Panc1 (cell line): ENCODE measurements around the gene SOX9. TPM values are rescaled to one million over a fixed set of nuclear protein-coding genes. Genes with fewer than 3 reads are reported as not detected.
A peak's percentile ranks its signal among the peaks of the same experiment; 100 is the strongest.

Source experiments
- ATAC-seq: fragments of 200-7000 bp; cut with Tn5 transposase; 2 replicates; pipeline ENCODE4 v1.9.1; 2020; ENCODE audit warnings: mild to moderate bottlenecking, moderate library complexity
- BruUV-seq: library from RNA; stranded (reverse); fragments of 400-500 nt; replicated peaks from 2 replicates; lab custom pipeline; 2021; lab: Mats Ljungman, UMichigan
- CTCF ChIA-PET: fragments of 300-600 bp; sonication (Branson Sonifier 250); formaldehyde crosslinking; loops from one replicate; lab custom pipeline; 2022; ENCODE audit warnings: antibody characterized with exemption; lab: Charles Lee
- POLR2A ChIA-PET: fragments of 300-600 bp; sonication (Branson Sonifier 250); formaldehyde crosslinking; loops from one replicate; lab custom pipeline; 2022; ENCODE audit warnings: antibody characterized with exemption; lab: Charles Lee
- DNase-seq: peaks from one replicate; pipeline ENCODE4 v3.0.0-alpha.2; 2010; ENCODE audit warnings: low read depth, low spot score
- H3K27ac ChIP-seq: 2 replicates; pipeline ENCODE4 v1.5.1; 2011; ENCODE audit warnings: mild to moderate bottlenecking, low read length, inconsistent platforms
- H3K27me3 ChIP-seq: fragments of 200-500 bp; sonication (Bioruptor generic); 2 replicates; pipeline ENCODE4 v1.6.0; 2014; ENCODE audit warnings: low read length, inconsistent platforms; ENCODE audit not compliant: control insufficient read depth, insufficient read depth
- H3K36me3 ChIP-seq: fragments of 200-500 bp; sonication (Bioruptor generic); 2 replicates; pipeline ENCODE4 v1.5.1; 2014; ENCODE audit warnings: inconsistent platforms, mild to moderate bottlenecking, low read length, moderate library complexity; ENCODE audit not compliant: control insufficient read depth, insufficient read depth
- H3K4me1 ChIP-seq: 2 replicates; pipeline ENCODE4 v1.5.1; 2011; ENCODE audit warnings: inconsistent platforms, mild to moderate bottlenecking, low read length, moderate library complexity; ENCODE audit not compliant: control insufficient read depth, insufficient read depth
- H3K4me3 ChIP-seq, 2 experiments: 2 replicates each; pipeline ENCODE4 v1.5.1; 2011 to 2012; ENCODE audit warnings: low read depth in 2 of 2, low read length in 2 of 2, mild to moderate bottlenecking in 2 of 2, inconsistent platforms in 1 of 2, moderate library complexity in 1 of 2
- H3K9me3 ChIP-seq: fragments of 200-500 bp; sonication (Bioruptor generic); 2 replicates; pipeline ENCODE4 v1.5.1; 2014; ENCODE audit warnings: low read depth, mild to moderate bottlenecking, inconsistent platforms, low read length, moderate library complexity; ENCODE audit not compliant: control insufficient read depth, insufficient read depth
- POLR2AphosphoS5 ChIP-seq: IDR thresholded peaks from 2 replicates; pipeline ENCODE4 v1.6.1; 2012; ENCODE audit warnings: mild to moderate bottlenecking, low read depth, low read length, moderate library complexity
- SIN3A ChIP-seq: IDR thresholded peaks from 2 replicates; pipeline ENCODE4 v1.6.1; 2012; ENCODE audit warnings: low read depth, mild to moderate bottlenecking, low read length, moderate library complexity, borderline replicate concordance; ENCODE audit not compliant: insufficient read depth
- TCF7L2 ChIP-seq: IDR thresholded peaks from 2 replicates; pipeline ENCODE4 v1.6.1; 2011; ENCODE audit warnings: mild to moderate bottlenecking, low read depth, low read length, inconsistent platforms
- in situ Hi-C: cut with HindIII; loops from 2 replicates; pipeline ENCODE4 v1.10.0; 2016; ENCODE audit warnings: low sequenced_read_pairs, low pct_unique_long_range_greater_than_20kb
- intact Hi-C: fragments of 100-400 bp; cut with micrococcal nuclease; formaldehyde crosslinking; loops from one replicate; pipeline ENCODE4 v1.10.0; 2022; ENCODE audit not compliant: unreplicated experiment
- total RNA-seq: library from RNA; stranded (reverse); gene quantifications from one replicate; pipeline ENCODE4 v1.2.1, GENCODE V29; 2021; ENCODE audit not compliant: unreplicated experiment
- TF ChIP-seq, protein P1 (sequence below): fragments of 450-650 bp; IDR thresholded peaks from 2 replicates; pipeline ENCODE4 v1.5.1; 2017; ENCODE audit warnings: mild to moderate bottlenecking
- TF ChIP-seq, protein P2 (sequence below), 2 experiments: IDR thresholded peaks; 2 replicates each; pipeline ENCODE4 v1.6.1; 2011 to 2012; ENCODE audit warnings: low read depth in 2 of 2, control low read depth in 1 of 2, low read length in 1 of 2, mild to moderate bottlenecking in 1 of 2, moderate library complexity in 1 of 2; ENCODE audit not compliant: insufficient read depth in 1 of 2

Gene SOX9
- total RNA-seq, 1 experiment from 2014 or later = 79.5 TPM

DNA sequence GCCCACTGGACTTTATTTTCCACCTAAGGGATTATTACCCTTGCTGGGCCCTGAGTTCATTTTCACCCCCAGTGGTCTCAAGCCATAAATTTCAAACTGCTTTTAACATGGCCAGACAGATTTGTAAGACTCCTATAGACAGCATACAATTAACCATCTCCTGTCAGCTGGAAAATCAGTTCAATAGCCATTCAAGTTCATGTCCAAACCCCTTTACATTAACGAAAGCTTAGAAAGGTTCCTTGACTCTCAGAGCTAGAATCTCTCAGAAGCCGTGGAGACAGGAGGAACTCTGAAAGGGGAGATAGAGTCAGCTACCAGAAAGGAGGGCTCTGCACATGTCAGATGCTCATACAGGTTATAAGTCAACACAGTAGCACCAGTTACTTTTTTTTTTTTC is 23.3 kb downstream of the SOX9 start:
- H3K9me3 ChIP-seq = no peaks in the 10 kb centered on the region
- H3K27ac ChIP-seq = no peak overlapping the region; the same call in 1 of the 2 replicates
- no peak for DNase-seq
- intact Hi-C loops (no loop called here), in situ Hi-C loops (loop anchor here (25.0 kb wide), 2 partner anchors 268 to 343 kb away; no protein-coding TSS in a partner anchor)
- H3K36me3 ChIP-seq = no peaks in the 10 kb centered on the region
- H3K4me3 ChIP-seq = no peak overlapping the region
- ChIA-PET CTCF (no interaction called here), POLR2A (no interaction called here)
- TF ChIP-seq TCF7L2 (no peak), SIN3A (no peak), POLR2AphosphoS5 (no peak)
- TF ChIP-seq, protein P1, sequence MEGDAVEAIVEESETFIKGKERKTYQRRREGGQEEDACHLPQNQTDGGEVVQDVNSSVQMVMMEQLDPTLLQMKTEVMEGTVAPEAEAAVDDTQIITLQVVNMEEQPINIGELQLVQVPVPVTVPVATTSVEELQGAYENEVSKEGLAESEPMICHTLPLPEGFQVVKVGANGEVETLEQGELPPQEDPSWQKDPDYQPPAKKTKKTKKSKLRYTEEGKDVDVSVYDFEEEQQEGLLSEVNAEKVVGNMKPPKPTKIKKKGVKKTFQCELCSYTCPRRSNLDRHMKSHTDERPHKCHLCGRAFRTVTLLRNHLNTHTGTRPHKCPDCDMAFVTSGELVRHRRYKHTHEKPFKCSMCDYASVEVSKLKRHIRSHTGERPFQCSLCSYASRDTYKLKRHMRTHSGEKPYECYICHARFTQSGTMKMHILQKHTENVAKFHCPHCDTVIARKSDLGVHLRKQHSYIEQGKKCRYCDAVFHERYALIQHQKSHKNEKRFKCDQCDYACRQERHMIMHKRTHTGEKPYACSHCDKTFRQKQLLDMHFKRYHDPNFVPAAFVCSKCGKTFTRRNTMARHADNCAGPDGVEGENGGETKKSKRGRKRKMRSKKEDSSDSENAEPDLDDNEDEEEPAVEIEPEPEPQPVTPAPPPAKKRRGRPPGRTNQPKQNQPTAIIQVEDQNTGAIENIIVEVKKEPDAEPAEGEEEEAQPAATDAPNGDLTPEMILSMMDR = no peak
- TF ChIP-seq, protein P2, sequence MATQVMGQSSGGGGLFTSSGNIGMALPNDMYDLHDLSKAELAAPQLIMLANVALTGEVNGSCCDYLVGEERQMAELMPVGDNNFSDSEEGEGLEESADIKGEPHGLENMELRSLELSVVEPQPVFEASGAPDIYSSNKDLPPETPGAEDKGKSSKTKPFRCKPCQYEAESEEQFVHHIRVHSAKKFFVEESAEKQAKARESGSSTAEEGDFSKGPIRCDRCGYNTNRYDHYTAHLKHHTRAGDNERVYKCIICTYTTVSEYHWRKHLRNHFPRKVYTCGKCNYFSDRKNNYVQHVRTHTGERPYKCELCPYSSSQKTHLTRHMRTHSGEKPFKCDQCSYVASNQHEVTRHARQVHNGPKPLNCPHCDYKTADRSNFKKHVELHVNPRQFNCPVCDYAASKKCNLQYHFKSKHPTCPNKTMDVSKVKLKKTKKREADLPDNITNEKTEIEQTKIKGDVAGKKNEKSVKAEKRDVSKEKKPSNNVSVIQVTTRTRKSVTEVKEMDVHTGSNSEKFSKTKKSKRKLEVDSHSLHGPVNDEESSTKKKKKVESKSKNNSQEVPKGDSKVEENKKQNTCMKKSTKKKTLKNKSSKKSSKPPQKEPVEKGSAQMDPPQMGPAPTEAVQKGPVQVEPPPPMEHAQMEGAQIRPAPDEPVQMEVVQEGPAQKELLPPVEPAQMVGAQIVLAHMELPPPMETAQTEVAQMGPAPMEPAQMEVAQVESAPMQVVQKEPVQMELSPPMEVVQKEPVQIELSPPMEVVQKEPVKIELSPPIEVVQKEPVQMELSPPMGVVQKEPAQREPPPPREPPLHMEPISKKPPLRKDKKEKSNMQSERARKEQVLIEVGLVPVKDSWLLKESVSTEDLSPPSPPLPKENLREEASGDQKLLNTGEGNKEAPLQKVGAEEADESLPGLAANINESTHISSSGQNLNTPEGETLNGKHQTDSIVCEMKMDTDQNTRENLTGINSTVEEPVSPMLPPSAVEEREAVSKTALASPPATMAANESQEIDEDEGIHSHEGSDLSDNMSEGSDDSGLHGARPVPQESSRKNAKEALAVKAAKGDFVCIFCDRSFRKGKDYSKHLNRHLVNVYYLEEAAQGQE (IDR thresholded peaks at IDR 0.05; ENCODE audit: insufficient read depth in 1 of 2, low read depth in 2 of 2, low read length in 1 of 2) = no peak
- peaks cover 10% of the 10 kb centered on the region for H3K4me1 ChIP-seq
- ATAC-seq = no peak
- H3K27me3 ChIP-seq = no peaks in the 10 kb centered on the region
- BruUV-seq = no TSS peak

DNA sequence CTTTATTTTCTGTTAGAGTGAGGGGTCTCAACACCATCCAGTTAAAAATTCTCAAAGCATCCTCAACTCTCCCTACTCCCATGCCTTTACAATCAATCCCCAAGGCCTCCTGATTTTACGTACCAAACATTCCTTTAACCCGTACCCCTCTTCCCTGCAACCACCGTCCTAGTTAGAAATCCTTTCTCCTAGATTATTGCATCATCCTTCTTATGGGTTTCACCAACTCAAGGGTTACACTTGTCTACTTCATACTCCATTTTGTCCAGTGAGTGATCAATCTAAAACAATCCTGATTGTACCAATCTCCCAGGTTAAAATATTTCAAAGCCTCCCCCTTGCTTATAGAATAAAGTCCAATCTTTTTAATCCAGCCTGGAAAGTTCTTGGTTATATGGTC is 24.7 kb downstream of the SOX9 start:
- TF ChIP-seq SIN3A (no peak), POLR2AphosphoS5 (no peak), TCF7L2 (no peak)
- TF ChIP-seq, protein P1 = no peak
- TF ChIP-seq, protein P2 (IDR thresholded peaks at IDR 0.05; ENCODE audit: insufficient read depth in 1 of 2, low read depth in 2 of 2, low read length in 1 of 2) = no peak

More for the DNA sequence above, 24.7 kb downstream of the SOX9 start:
- Histone ChIP-seq H3K9me3 (no peaks in the 10 kb centered on the region), H3K27me3 (no peaks in the 10 kb centered on the region), H3K4me3 (no peak overlapping the region), H3K4me1 (peaks cover 20% of the 10 kb centered on the region), H3K27ac (peak overlapping the region; percentile 46; the same call in 1 of the 2 replicates), H3K36me3 (no peaks in the 10 kb centered on the region)
- CTCF ChIA-PET = no interaction called here
- POLR2A ChIA-PET = no interaction called here
- DNase-seq (no peak), ATAC-seq (no peak)
- no TSS peak for BruUV-seq
- intact Hi-C loops (no loop called here), in situ Hi-C loops (loop anchor here (25.0 kb wide), 2 partner anchors 267 to 342 kb away; no protein-coding TSS in a partner anchor)
